GM06990 (cell line): ENCODE data around the gene CLEC4F.

Source experiments
- DNase-seq: peaks from one replicate; pipeline ENCODE4 v3.0.0-alpha.2; 2011; ENCODE audit not compliant: insufficient read length; ENCODE audit errors: extremely low read depth
- H3K27me3 ChIP-seq: replicated peaks from 2 replicates; pipeline ENCODE4 v1.6.0; 2011; ENCODE audit warnings: low read length; ENCODE audit not compliant: control insufficient read depth, insufficient read depth
- H3K36me3 ChIP-seq: 2 replicates; pipeline ENCODE4 v1.5.1; 2011; ENCODE audit warnings: low read length; ENCODE audit not compliant: control insufficient read depth, insufficient read depth
- H3K4me3 ChIP-seq: replicated peaks from 2 replicates; pipeline ENCODE4 v1.5.1; 2011; ENCODE audit warnings: low read depth, mild to moderate bottlenecking, control low read depth, low read length
- TF ChIP-seq, protein P1 (sequence below): IDR thresholded peaks from 2 replicates; pipeline ENCODE4 v1.5.1; 2011; ENCODE audit warnings: low read length, control low read depth, mild to moderate bottlenecking, inconsistent platforms; ENCODE audit not compliant: insufficient read depth, poor library complexity, severe bottlenecking

CLEC4F gene

GRCh38 chr2:70823249-70823648, 2.9 kb upstream of the CLEC4F start:
- Histone ChIP-seq H3K27me3 (no peaks in the 10 kb centered on the region; the same call in 1 of the 2 replicates), H3K4me3 (no peak overlapping the region), H3K36me3 (no peaks in the 10 kb centered on the region)
- no peak for DNase-seq
- TF ChIP-seq, protein P1, sequence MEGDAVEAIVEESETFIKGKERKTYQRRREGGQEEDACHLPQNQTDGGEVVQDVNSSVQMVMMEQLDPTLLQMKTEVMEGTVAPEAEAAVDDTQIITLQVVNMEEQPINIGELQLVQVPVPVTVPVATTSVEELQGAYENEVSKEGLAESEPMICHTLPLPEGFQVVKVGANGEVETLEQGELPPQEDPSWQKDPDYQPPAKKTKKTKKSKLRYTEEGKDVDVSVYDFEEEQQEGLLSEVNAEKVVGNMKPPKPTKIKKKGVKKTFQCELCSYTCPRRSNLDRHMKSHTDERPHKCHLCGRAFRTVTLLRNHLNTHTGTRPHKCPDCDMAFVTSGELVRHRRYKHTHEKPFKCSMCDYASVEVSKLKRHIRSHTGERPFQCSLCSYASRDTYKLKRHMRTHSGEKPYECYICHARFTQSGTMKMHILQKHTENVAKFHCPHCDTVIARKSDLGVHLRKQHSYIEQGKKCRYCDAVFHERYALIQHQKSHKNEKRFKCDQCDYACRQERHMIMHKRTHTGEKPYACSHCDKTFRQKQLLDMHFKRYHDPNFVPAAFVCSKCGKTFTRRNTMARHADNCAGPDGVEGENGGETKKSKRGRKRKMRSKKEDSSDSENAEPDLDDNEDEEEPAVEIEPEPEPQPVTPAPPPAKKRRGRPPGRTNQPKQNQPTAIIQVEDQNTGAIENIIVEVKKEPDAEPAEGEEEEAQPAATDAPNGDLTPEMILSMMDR: no peak

GRCh38 chr2:70822843-70823242, 2.4 kb upstream of the CLEC4F start:
- H3K27me3 ChIP-seq: no peaks in the 10 kb centered on the region; the same call in 1 of the 2 replicates
- no peak for DNase-seq
- TF ChIP-seq, protein P1: no peak
- H3K36me3 ChIP-seq: no peaks in the 10 kb centered on the region
- no peak overlapping the region for H3K4me3 ChIP-seq

GRCh38 chr2:70817284-70817954, 3.0 kb downstream of the CLEC4F start:
- no peaks in the 10 kb centered on the region for H3K36me3 ChIP-seq
- DNase-seq: no peak
- no peaks in the 10 kb centered on the region; the same call in 1 of the 2 replicates for H3K27me3 ChIP-seq
- no peak overlapping the region for H3K4me3 ChIP-seq
- TF ChIP-seq, protein P1: no peak

DNA sequence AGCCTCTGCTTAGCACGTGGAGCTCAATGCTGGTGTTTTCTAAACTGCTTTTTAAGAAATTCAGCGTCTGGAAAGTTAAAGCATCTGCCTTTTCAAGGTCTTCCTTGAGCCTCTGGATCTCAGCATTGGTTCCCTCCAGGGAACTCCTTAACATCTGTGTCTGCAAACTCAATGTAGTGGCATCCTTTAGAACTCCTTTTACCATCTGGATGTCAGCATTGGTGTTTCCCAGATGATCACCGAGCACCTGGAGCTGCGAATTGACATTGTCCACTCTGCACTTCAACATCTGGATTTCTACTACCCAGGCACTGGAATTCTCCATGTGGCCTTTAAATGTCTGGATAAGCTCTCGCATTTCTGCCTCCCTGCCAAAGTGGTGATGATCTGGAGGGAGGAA, 3.7 kb downstream of the CLEC4F start:
- Histone ChIP-seq H3K36me3 (no peaks in the 10 kb centered on the region), H3K4me3 (no peak overlapping the region), H3K27me3 (no peaks in the 10 kb centered on the region; the same call in 1 of the 2 replicates)
- TF ChIP-seq, protein P1: no peak
- no peak for DNase-seq

DNA sequence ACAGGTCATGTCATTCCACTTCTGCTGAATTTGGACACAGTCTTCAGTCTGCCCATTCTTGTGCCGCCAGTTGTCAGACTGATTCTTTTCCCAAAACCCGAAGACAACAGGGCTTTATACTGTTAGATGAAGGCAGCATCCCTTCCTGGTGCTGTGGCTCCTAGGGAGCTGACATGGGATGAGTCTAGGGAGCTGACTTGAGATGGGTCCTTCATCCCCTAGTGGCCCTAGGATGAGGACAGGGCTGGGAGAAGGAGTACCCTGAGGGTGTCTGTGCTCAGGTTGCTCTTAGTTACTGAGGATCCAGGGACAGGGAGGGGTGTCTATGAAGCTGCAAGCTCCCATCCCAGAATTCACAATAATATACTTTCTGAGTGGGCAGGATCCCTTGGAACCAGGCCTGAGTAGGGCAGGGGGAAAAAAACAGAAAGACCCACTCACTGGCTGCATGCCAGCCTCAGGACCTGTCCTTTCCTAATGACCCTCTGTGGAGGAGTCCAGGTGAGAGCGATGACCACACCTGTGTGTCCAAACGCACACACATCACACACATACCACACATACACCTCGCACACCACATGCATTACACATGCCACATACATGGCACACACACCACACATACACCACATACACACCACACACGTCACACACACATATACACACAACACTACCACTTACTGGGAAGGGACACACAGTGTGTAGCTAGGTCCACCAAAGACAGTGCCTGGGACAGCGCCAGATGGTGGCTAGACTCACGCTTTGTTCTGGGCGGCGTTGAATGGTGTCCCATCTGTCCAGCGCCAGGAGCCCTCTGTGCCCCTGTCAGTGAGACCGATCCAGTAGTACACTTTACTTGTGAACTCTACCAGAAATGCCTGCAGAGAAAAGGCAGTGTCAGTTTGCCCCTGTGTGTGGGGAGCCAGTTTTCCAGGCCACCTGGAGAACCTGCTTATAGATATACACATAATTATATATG, 11.1 kb downstream of the CLEC4F start:
- H3K27me3 ChIP-seq: no peaks in the 10 kb centered on the region
- H3K4me3 ChIP-seq: no peak overlapping the region
- no peaks in the 10 kb centered on the region for H3K36me3 ChIP-seq
- DNase-seq: no peak
- TF ChIP-seq, protein P1: no peak
